HEK293 (cell line): ENCODE measurements around the gene P2RX7.

Source experiments
- GLI2 ChIP-seq: fragments of 450-650 bp; formaldehyde crosslinking; IDR thresholded peaks from 2 replicates; pipeline ENCODE4; 2017; ENCODE audit warnings: missing biosample characterization, missing genetic modification characterization, low read depth, borderline replicate concordance
- KLF17 ChIP-seq: fragments of 450-650 bp; formaldehyde crosslinking; IDR thresholded peaks from 2 replicates; pipeline ENCODE4 v1.5.1; 2016; ENCODE audit warnings: missing biosample characterization, missing genetic modification characterization
- ZNF248 ChIP-seq: fragments of 450-650 bp; formaldehyde crosslinking; IDR thresholded peaks from 2 replicates; pipeline ENCODE4 v1.5.1; 2017; ENCODE audit warnings: missing biosample characterization, missing genetic modification characterization

DNA sequence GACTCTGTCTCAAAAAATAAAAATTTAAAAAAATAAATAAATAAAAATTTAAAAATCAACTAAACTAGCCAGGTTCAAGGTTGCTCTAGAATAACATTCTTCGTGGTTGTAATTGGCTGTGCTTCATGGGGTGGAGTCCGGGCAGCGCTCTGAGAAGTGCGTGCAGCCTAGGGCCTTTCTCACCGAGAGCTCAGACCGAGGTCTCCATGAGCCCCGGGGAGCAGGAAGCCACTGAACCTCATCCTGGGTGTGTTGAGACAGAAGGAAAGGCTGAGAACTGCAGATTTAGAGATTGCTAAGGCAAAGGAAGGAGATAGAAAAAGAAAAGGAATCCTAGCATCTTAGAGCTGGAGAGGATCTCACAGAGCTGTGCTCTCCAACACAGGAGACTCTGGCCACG, 91.9 kb downstream of the P2RX7 start:
- no peak for TF ChIP-seq ZNF248 (tag by site-specific recombination)
- no peak for TF ChIP-seq GLI2 (tag by site-specific recombination)
- no peak for TF ChIP-seq KLF17
